PFSK-1 (cell line): ENCODE measurements around the gene LRCH1.

Experiments used
- POLR2AphosphoS5 ChIP-seq: IDR thresholded peaks from 2 replicates; pipeline ENCODE4 v1.6.1; 2012; ENCODE audit warnings: low read depth, mild to moderate bottlenecking, control low read depth, low read length, moderate library complexity
- SIN3A ChIP-seq: IDR thresholded peaks from 2 replicates; pipeline ENCODE4 v1.6.1; 2012; ENCODE audit warnings: mild to moderate bottlenecking, low read length, moderate library complexity, borderline replicate concordance; ENCODE audit not compliant: insufficient read depth
- TAF1 ChIP-seq: IDR thresholded peaks from 2 replicates; pipeline ENCODE4 v1.6.1; 2012; ENCODE audit warnings: low read length, control low read depth, borderline replicate concordance; ENCODE audit not compliant: insufficient read depth
- TF ChIP-seq, protein P1 (sequence below), 2 experiments: IDR thresholded peaks; 2 replicates each; pipeline versions ENCODE4 v1.6.1 to v1.8.0; 2011 to 2012; ENCODE audit warnings: low read depth in 2 of 2, low read length in 2 of 2, control low read depth in 1 of 2, inconsistent platforms in 1 of 2, mild to moderate bottlenecking in 1 of 2, moderate library complexity in 1 of 2; ENCODE audit not compliant: insufficient read depth in 1 of 2

DNA sequence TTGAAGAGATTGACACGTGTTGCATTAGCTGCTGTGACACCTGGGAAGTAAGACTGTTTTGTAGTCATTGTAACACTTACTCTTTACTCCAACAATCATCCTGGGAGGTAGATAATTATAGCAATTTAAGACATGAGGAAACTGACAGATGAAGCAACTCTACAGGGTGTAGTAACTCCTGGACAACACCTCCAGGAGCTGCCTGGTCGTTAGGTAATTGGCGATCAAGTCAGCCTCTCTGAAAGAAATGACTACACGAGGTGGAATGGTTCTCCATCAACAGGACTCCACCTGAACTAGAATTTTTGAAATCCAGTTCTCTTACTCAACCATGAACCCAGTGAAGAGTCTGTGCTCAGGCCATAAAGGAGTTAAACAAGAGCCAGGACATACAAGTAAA lies 43.0 kb upstream of the LRCH1 start:
- TF ChIP-seq POLR2AphosphoS5 (no peak), TAF1 (no peak), SIN3A (no peak)
- TF ChIP-seq, protein P1, sequence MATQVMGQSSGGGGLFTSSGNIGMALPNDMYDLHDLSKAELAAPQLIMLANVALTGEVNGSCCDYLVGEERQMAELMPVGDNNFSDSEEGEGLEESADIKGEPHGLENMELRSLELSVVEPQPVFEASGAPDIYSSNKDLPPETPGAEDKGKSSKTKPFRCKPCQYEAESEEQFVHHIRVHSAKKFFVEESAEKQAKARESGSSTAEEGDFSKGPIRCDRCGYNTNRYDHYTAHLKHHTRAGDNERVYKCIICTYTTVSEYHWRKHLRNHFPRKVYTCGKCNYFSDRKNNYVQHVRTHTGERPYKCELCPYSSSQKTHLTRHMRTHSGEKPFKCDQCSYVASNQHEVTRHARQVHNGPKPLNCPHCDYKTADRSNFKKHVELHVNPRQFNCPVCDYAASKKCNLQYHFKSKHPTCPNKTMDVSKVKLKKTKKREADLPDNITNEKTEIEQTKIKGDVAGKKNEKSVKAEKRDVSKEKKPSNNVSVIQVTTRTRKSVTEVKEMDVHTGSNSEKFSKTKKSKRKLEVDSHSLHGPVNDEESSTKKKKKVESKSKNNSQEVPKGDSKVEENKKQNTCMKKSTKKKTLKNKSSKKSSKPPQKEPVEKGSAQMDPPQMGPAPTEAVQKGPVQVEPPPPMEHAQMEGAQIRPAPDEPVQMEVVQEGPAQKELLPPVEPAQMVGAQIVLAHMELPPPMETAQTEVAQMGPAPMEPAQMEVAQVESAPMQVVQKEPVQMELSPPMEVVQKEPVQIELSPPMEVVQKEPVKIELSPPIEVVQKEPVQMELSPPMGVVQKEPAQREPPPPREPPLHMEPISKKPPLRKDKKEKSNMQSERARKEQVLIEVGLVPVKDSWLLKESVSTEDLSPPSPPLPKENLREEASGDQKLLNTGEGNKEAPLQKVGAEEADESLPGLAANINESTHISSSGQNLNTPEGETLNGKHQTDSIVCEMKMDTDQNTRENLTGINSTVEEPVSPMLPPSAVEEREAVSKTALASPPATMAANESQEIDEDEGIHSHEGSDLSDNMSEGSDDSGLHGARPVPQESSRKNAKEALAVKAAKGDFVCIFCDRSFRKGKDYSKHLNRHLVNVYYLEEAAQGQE (IDR thresholded peaks at IDR 0.05; ENCODE audit: insufficient read depth in 1 of 2, low read depth in 2 of 2, low read length in 2 of 2) = no peak
